ENCODE measurements around the gene CACNA2D3.

CACNA2D3 gene

GRCh38 chr3:54783611-54784010 lies 661.3 kb downstream of the CACNA2D3 start:
- H2AK5ac ChIP-seq (ENCODE audit: low read depth, low read length) = no peak overlapping the region
- peaks cover 0 to 15% (median 0%) of the 10 kb centered on the region in 3 experiments for H3K27me3 ChIP-seq (ENCODE audit: control insufficient read depth in 3 of 3, insufficient read depth in 3 of 3, low read depth in 1 of 3, low read length in 3 of 3)
- H3K4me3 ChIP-seq (ENCODE audit: low read length in 2 of 2) = no peak overlapping the region
- H2AFZ ChIP-seq (ENCODE audit: low read length) = no peak overlapping the region
- H3K79me1 ChIP-seq (ENCODE audit: low read depth, low read length) = no peaks in the 10 kb centered on the region
- H3K14ac ChIP-seq (ENCODE audit: low read length) = no peak overlapping the region
- H4K8ac ChIP-seq (ENCODE audit: low read depth, low read length) = no peak overlapping the region
- no peak overlapping the region for H3K9ac ChIP-seq (ENCODE audit: low read depth, low read length, poor library complexity)
- no peaks in the 10 kb centered on the region for H3K9me3 ChIP-seq (replicated peaks in 1 of 2; ENCODE audit: control insufficient read depth in 2 of 2, insufficient read depth in 1 of 2, low read depth in 1 of 2, low read length in 2 of 2)
- H2BK15ac ChIP-seq (ENCODE audit: low read length) = no peak overlapping the region
- H3K4me2 ChIP-seq (ENCODE audit: insufficient read depth, low read length, poor library complexity, severe bottlenecking) = no peak overlapping the region
- no peak overlapping the region for H2BK12ac ChIP-seq (ENCODE audit: low read length)
- H2BK5ac ChIP-seq (ENCODE audit: low read length) = no peak overlapping the region
- no peak overlapping the region for H2BK120ac ChIP-seq (ENCODE audit: low read depth, low read length)
- no peaks in the 10 kb centered on the region for H3K36me3 ChIP-seq (replicated peaks in 1 of 2; ENCODE audit: control insufficient read depth in 2 of 2, insufficient read depth in 2 of 2, low read length in 2 of 2)
- H3K27ac ChIP-seq (replicated peaks; ENCODE audit: low read length) = no peak overlapping the region
- H4K91ac ChIP-seq (ENCODE audit: low read depth, low read length, poor library complexity) = no peak overlapping the region
- no peak for DNase-seq (ENCODE audit: low spot score)
- H3K4ac ChIP-seq (ENCODE audit: low read length) = no peak overlapping the region
- H3K18ac ChIP-seq (ENCODE audit: low read length) = no peak overlapping the region
- H3K23ac ChIP-seq (ENCODE audit: low read depth, low read length, poor library complexity) = no peak overlapping the region
- H3K4me1 ChIP-seq (ENCODE audit: control insufficient read depth in 2 of 2, insufficient read depth in 1 of 2, low read depth in 1 of 2, low read length in 2 of 2) = no peaks in the 10 kb centered on the region

- H2BK12ac ChIP-seq (ENCODE audit: low read length) = no peak overlapping the region
Measured at GRCh38 chr3:54784021-54784420, 661.7 kb downstream of the CACNA2D3 start.

GRCh38 chr3:54785976-54786375 lies 663.6 kb downstream of the CACNA2D3 start:
- H3K36me3 ChIP-seq (replicated peaks in 1 of 2; ENCODE audit: control insufficient read depth in 2 of 2, insufficient read depth in 2 of 2, low read length in 2 of 2) = no peaks in the 10 kb centered on the region
- no peak overlapping the region for H2BK5ac ChIP-seq (ENCODE audit: low read length)
- H2BK12ac ChIP-seq (ENCODE audit: low read length) = no peak overlapping the region
- no CpG with 5 or more reads among the region's 3 CpGs for WGBS, 2 donors (ENCODE audit: extremely low coverage in 2 of 2, insufficient read length in 2 of 2, insufficient replicate concordance in 1 of 2)
- H2BK15ac ChIP-seq (ENCODE audit: low read length) = no peak overlapping the region
- H3K9ac ChIP-seq (ENCODE audit: low read depth, low read length, poor library complexity) = no peak overlapping the region
- H3K18ac ChIP-seq (ENCODE audit: low read length) = no peak overlapping the region
- H3K27me3 ChIP-seq (ENCODE audit: control insufficient read depth in 3 of 3, insufficient read depth in 3 of 3, low read depth in 1 of 3, low read length in 3 of 3) = peaks cover 0 to 17% (median 0%) of the 10 kb centered on the region in 3 experiments
- H3K14ac ChIP-seq (ENCODE audit: low read length) = no peak overlapping the region
- no peak overlapping the region for H2BK120ac ChIP-seq (ENCODE audit: low read depth, low read length)
- H3K4me3 ChIP-seq (ENCODE audit: low read length in 2 of 2) = no peak overlapping the region
- no peak overlapping the region for H4K91ac ChIP-seq (ENCODE audit: low read depth, low read length, poor library complexity)
- no peak overlapping the region for H2AK5ac ChIP-seq (ENCODE audit: low read depth, low read length)
- no peaks in the 10 kb centered on the region for H3K9me3 ChIP-seq (replicated peaks in 1 of 2; ENCODE audit: control insufficient read depth in 2 of 2, insufficient read depth in 1 of 2, low read depth in 1 of 2, low read length in 2 of 2)
- no peak overlapping the region for H4K8ac ChIP-seq (ENCODE audit: low read depth, low read length)
- no peak overlapping the region for H3K23ac ChIP-seq (ENCODE audit: low read depth, low read length, poor library complexity)
- no peaks in the 10 kb centered on the region for H3K79me1 ChIP-seq (ENCODE audit: low read depth, low read length)
- H3K4me2 ChIP-seq (ENCODE audit: insufficient read depth, low read length, poor library complexity, severe bottlenecking) = no peak overlapping the region
- no peak for DNase-seq (ENCODE audit: low spot score)
- H2AFZ ChIP-seq (ENCODE audit: low read length) = no peak overlapping the region
- no peak overlapping the region for H3K27ac ChIP-seq (replicated peaks; ENCODE audit: low read length)
- H3K4ac ChIP-seq (ENCODE audit: low read length) = no peak overlapping the region
- no peaks in the 10 kb centered on the region for H3K4me1 ChIP-seq (ENCODE audit: control insufficient read depth in 2 of 2, insufficient read depth in 1 of 2, low read depth in 1 of 2, low read length in 2 of 2)

More at GRCh38 chr3:54784021-54784420, 661.7 kb downstream of the CACNA2D3 start:
- H3K27ac ChIP-seq (replicated peaks; ENCODE audit: low read length) = no peak overlapping the region
- WGBS, 2 donors (ENCODE audit: extremely low coverage in 2 of 2, insufficient read length in 2 of 2, insufficient replicate concordance in 1 of 2) = no CpG with 5 or more reads among the region's 5 CpGs
- no peak overlapping the region for H2BK5ac ChIP-seq (ENCODE audit: low read length)
- no peak for DNase-seq (ENCODE audit: low spot score)
- H3K36me3 ChIP-seq (replicated peaks in 1 of 2; ENCODE audit: control insufficient read depth in 2 of 2, insufficient read depth in 2 of 2, low read length in 2 of 2) = no peaks in the 10 kb centered on the region
- H2AFZ ChIP-seq (ENCODE audit: low read length) = no peak overlapping the region
- no peak overlapping the region for H2BK15ac ChIP-seq (ENCODE audit: low read length)
- H3K79me1 ChIP-seq (ENCODE audit: low read depth, low read length) = no peaks in the 10 kb centered on the region
- H3K4me2 ChIP-seq (ENCODE audit: insufficient read depth, low read length, poor library complexity, severe bottlenecking) = no peak overlapping the region
- H3K9ac ChIP-seq (ENCODE audit: low read depth, low read length, poor library complexity) = no peak overlapping the region
- H2BK120ac ChIP-seq (ENCODE audit: low read depth, low read length) = no peak overlapping the region
- H4K91ac ChIP-seq (ENCODE audit: low read depth, low read length, poor library complexity) = no peak overlapping the region
- no peak overlapping the region for H2AK5ac ChIP-seq (ENCODE audit: low read depth, low read length)
- no peak overlapping the region for H3K4me3 ChIP-seq (ENCODE audit: low read length in 2 of 2)
- H3K9me3 ChIP-seq (replicated peaks in 1 of 2; ENCODE audit: control insufficient read depth in 2 of 2, insufficient read depth in 1 of 2, low read depth in 1 of 2, low read length in 2 of 2) = no peaks in the 10 kb centered on the region
- H3K4me1 ChIP-seq (ENCODE audit: control insufficient read depth in 2 of 2, insufficient read depth in 1 of 2, low read depth in 1 of 2, low read length in 2 of 2) = no peaks in the 10 kb centered on the region
- H3K4ac ChIP-seq (ENCODE audit: low read length) = no peak overlapping the region
- no peak overlapping the region for H3K18ac ChIP-seq (ENCODE audit: low read length)
- peaks cover 0 to 15% (median 0%) of the 10 kb centered on the region in 3 experiments for H3K27me3 ChIP-seq (ENCODE audit: control insufficient read depth in 3 of 3, insufficient read depth in 3 of 3, low read depth in 1 of 3, low read length in 3 of 3)
- H3K14ac ChIP-seq (ENCODE audit: low read length) = no peak overlapping the region
- H3K23ac ChIP-seq (ENCODE audit: low read depth, low read length, poor library complexity) = no peak overlapping the region
- H4K8ac ChIP-seq (ENCODE audit: low read depth, low read length) = no peak overlapping the region

- H3K4me2 ChIP-seq (ENCODE audit: insufficient read depth, low read length, poor library complexity, severe bottlenecking) = no peak overlapping the region
- no peak overlapping the region for H2AFZ ChIP-seq (ENCODE audit: low read length)
- H4K8ac ChIP-seq (ENCODE audit: low read depth, low read length) = no peak overlapping the region
- H3K23ac ChIP-seq (ENCODE audit: low read depth, low read length, poor library complexity) = no peak overlapping the region
- H3K4me1 ChIP-seq (ENCODE audit: control insufficient read depth in 2 of 2, insufficient read depth in 1 of 2, low read depth in 1 of 2, low read length in 2 of 2) = no peaks in the 10 kb centered on the region
- no peaks in the 10 kb centered on the region for H3K36me3 ChIP-seq (replicated peaks in 1 of 2; ENCODE audit: control insufficient read depth in 2 of 2, insufficient read depth in 2 of 2, low read length in 2 of 2)
- no peak overlapping the region for H2BK120ac ChIP-seq (ENCODE audit: low read depth, low read length)
- WGBS, 2 donors (ENCODE audit: extremely low coverage in 2 of 2, insufficient read length in 2 of 2, insufficient replicate concordance in 1 of 2) = no CpG with 5 or more reads among the region's 3 CpGs
- peaks cover 0 to 3% of the 10 kb centered on the region in 2 donors for H3K9me3 ChIP-seq (replicated peaks in 1 of 2; ENCODE audit: control insufficient read depth in 2 of 2, insufficient read depth in 1 of 2, low read depth in 1 of 2, low read length in 2 of 2)
- no peak overlapping the region for H3K27ac ChIP-seq (replicated peaks; ENCODE audit: low read length)
- H2AK5ac ChIP-seq (ENCODE audit: low read depth, low read length) = no peak overlapping the region
- H3K14ac ChIP-seq (ENCODE audit: low read length) = no peak overlapping the region
- H3K4me3 ChIP-seq (ENCODE audit: low read length in 2 of 2) = no peak overlapping the region
- no peaks in the 10 kb centered on the region for H3K79me1 ChIP-seq (ENCODE audit: low read depth, low read length)
- no peak overlapping the region for H3K4ac ChIP-seq (ENCODE audit: low read length)
- no peak overlapping the region for H4K91ac ChIP-seq (ENCODE audit: low read depth, low read length, poor library complexity)
- DNase-seq (ENCODE audit: low spot score) = no peak
- no peak overlapping the region for H2BK12ac ChIP-seq (ENCODE audit: low read length)
- no peak overlapping the region for H2BK5ac ChIP-seq (ENCODE audit: low read length)
- no peak overlapping the region for H3K9ac ChIP-seq (ENCODE audit: low read depth, low read length, poor library complexity)
- H3K27me3 ChIP-seq (ENCODE audit: control insufficient read depth in 3 of 3, insufficient read depth in 3 of 3, low read depth in 1 of 3, low read length in 3 of 3) = peaks cover 0 to 4% (median 0%) of the 10 kb centered on the region in 3 experiments
- no peak overlapping the region for H2BK15ac ChIP-seq (ENCODE audit: low read length)
- H3K18ac ChIP-seq (ENCODE audit: low read length) = no peak overlapping the region
Measured at GRCh38 chr3:54790051-54790450, 667.7 kb downstream of the CACNA2D3 start.

Data from neuronal stem cell (in vitro differentiated cells).